Measurements from ENCODE around the gene EIF5A2. TPM values are rescaled to one million over a fixed set of nuclear protein-coding genes. Genes with fewer than 3 reads are reported as not detected.

Gene EIF5A2
- total RNA-seq, 1 donor from 2014 or later, result 16.3 TPM

DNA sequence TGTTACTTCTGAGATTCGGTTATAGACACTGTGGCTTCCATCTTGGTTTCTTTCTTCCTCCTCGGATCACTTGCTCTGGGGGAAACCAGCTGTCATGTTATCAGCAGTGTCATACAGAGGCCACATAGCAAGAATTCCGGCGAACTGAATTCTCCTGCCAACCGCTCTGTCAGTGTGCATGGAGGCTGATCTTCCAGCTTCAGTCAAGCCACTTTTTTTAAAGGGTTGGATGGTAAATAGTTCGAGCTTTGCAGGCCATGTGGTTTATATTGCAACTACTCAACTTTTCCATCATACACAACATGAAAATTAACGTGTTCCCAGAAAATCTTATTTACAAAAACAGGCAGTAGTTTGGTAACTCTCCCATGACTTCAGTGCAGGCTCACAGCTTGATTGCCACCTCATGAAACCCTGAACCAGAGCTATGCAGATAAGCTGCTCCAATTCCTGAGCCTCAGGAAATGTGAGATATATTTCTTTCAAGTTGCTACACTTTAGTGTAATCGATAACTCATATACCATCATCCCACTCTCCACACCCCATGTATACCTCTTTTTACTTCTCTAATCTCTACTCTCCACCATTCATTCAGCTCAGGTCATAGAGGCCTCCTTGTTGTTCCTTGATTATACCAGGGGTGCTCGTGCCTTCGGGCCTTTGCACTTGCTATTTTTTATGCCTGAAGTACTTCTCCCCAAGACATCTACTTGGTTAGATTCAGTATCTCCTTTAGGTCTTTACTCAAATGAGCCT lies 45.6 kb downstream of the EIF5A2 start:
- intact Hi-C loops (cut with micrococcal nuclease), result no loop called here

DNA sequence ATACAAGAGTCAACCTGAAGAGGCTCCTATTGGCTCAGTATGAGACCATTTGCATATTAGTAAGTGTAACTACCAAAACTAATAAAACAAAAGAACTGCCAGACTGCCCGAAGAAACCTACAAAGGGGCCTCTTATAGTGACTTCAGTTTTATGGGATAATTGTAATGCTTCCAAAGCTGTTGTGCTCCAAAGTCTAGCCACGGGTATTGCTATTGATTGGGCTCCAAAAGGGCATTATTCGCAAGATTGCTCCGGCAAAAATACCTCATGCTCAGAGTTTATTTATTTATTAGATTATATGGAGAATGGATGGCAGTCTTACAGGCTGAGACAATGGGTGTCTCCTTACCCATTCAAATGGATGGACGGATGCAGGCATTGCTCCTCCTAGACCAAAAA lies 49.8 kb downstream of the EIF5A2 start:
- intact Hi-C loops (cut with micrococcal nuclease), result no loop called here

GRCh38 chr3:170852324-170852723 lies 56.1 kb downstream of the EIF5A2 start:
- intact Hi-C loops (cut with micrococcal nuclease), result no loop called here

- intact Hi-C loops (cut with micrococcal nuclease), result no loop called here
Observed at GRCh38 chr3:170848292-170848917, 60.0 kb downstream of the EIF5A2 start.

DNA sequence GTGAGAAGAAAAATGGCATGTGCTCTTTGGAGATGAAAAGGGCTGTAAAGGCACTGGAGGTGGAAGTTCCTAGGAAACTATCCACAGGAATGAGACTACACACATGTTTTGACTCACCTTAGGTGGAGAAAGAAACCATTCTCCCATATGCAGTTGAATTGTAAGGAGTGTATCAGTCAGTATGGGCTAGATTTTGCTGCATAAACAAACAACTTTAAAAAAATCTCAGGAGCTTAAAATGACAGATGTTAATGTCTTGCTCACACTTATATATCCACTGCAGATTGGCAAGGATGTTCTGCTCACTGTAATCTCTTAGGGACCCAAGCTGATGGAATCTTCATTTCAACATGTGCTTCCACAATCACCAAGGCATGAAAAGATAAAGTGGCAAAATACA lies 64.1 kb downstream of the EIF5A2 start:
- intact Hi-C loops (cut with micrococcal nuclease), result no loop called here

GRCh38 chr3:170840291-170840859 lies 68.1 kb downstream of the EIF5A2 start:
- intact Hi-C loops (cut with micrococcal nuclease), result no loop called here

DNA sequence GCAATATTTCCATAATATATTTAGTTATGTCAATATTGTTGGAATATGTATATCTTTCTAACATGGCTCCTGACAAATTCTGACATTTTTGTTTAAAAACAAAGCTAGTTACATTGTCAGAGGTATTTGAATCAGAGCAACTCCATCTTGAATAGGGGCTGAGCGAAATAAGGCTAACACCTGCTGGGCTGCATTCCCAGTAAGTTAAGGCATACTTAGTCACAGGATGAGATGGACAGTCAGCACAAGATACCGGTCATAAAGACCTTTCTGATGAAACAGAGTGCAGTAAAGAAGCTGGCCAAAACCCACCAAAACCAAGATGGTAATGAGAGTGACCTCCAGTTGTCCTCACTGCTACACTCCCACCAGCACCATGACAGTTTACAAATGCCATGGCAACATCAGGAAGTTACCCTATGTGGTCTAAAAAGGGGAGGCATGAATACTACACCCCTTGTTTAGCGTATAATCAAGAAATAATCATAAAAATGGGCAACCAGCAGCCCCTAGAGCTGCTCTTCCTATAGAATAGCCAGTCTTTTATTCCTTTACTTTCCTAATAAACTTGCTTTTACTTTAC lies 68.8 kb downstream of the EIF5A2 start:
- intact Hi-C loops (cut with micrococcal nuclease), result no loop called here

Other genes with a start within 250 kb of the EIF5A2 start
- 70.1 and 79.5 TPM in 2 replicates for gene RPL22L1, start 38.4 kb downstream of the EIF5A2 start, total RNA-seq
- not detected in 2 replicates for gene SLC2A2, start 118.1 kb upstream of the EIF5A2 start, total RNA-seq

Data from T-helper 2 cell treated with Interferon-gamma antibody and Interleukin-4, amounts not matched to agents 100 ng/mL and 5 ng/mL, for 36 hours (primary cell).